HepG2 (cell line): ENCODE data around the gene SH3BGR. TPM values are rescaled to one million over a fixed set of nuclear protein-coding genes. Genes with fewer than 3 reads are reported as not detected.

Source experiments
- ASH2L ChIP-seq: fragments of 300-600, 200-600 bp; sonication (generic); IDR thresholded peaks from 2 replicates; pipeline ENCODE4 v1.7.0; 2017; ENCODE audit warnings: low read depth, mild to moderate bottlenecking, moderate library complexity, mixed read lengths, low read length; ENCODE audit not compliant: insufficient read length
- CEBPZ ChIP-seq: IDR thresholded peaks from 2 replicates; pipeline ENCODE4 v1.6.1; 2012; ENCODE audit warnings: low read length, improper control_type of control experiment
- HNF1B ChIP-seq: sonication (generic); formaldehyde crosslinking; IDR thresholded peaks from 2 replicates; pipeline ENCODE4 v1.5.1; 2020; ENCODE audit warnings: mild to moderate bottlenecking, moderate library complexity, missing genetic modification reagents
- KDM2A ChIP-seq: sonication (generic); formaldehyde crosslinking; IDR thresholded peaks from 2 replicates; pipeline ENCODE4 v1.4.0; 2020; ENCODE audit warnings: low read depth, missing genetic modification reagents, borderline replicate concordance
- KLF9 ChIP-seq: IDR thresholded peaks from 2 replicates; pipeline ENCODE4 v1.6.1; 2016; ENCODE audit warnings: low read depth
- LBX2 ChIP-seq: sonication (generic); formaldehyde crosslinking; IDR thresholded peaks from 2 replicates; pipeline ENCODE4 v1.5.0; 2020; ENCODE audit warnings: missing genetic modification reagents, mild to moderate bottlenecking, borderline replicate concordance
- STAT6 ChIP-seq: sonication (generic); formaldehyde crosslinking; IDR thresholded peaks from 2 replicates; pipeline ENCODE4 v1.4.0; 2020; ENCODE audit warnings: missing genetic modification reagents, mild to moderate bottlenecking, borderline replicate concordance
- TCF7L2 ChIP-seq: IDR thresholded peaks from 2 replicates; pipeline ENCODE4 v1.6.1; 2011; ENCODE audit warnings: mild to moderate bottlenecking, low read depth, low read length, moderate library complexity
- ZBTB4 ChIP-seq: sonication (generic); formaldehyde crosslinking; IDR thresholded peaks from 2 replicates; pipeline ENCODE4 v1.4.0; 2020; ENCODE audit warnings: missing genetic modification reagents, mild to moderate bottlenecking, borderline replicate concordance
- ZNF18 ChIP-seq: sonication (generic); formaldehyde crosslinking; IDR thresholded peaks from 2 replicates; pipeline ENCODE4 v1.8.0; 2022; ENCODE audit warnings: mild to moderate bottlenecking, missing genetic modification reagents; ENCODE audit not compliant: insufficient replicate concordance
- polyA plus RNA-seq, 8 experiments: library from polyadenylated mRNA; depleted of rRNA in 3 of 8; stranded (reverse) in 7 of 8; unstranded in 1 of 8; fragments of >200 nt; fragmentation: Illumina TruSeq in 4 of 8; extraction: Trizol in 4 of 8; gene quantifications; 2 replicates each; pipeline versions ENCODE4 v1.2.1 to v1.2.3, GENCODE V29; 2011 to 2016; ENCODE audit warnings: low read depth in 4 of 8, missing spikeins in 1 of 8, mixed read lengths in 1 of 8; ENCODE audit not compliant: insufficient read depth in 1 of 8
- total RNA-seq, 5 experiments: library from RNA; depleted of rRNA; stranded (reverse); fragments of >200 nt; fragmentation: Illumina TruSeq; extraction: Trizol; gene quantifications; 2 replicates each; pipeline ENCODE4 v1.2.3, GENCODE V29; 2016; ENCODE audit warnings: low read depth in 1 of 5

Gene SH3BGR
- total and polyA plus RNA-seq, 2 of the 13 experiments (the other 11 are each of a cell fraction or from before 2014, with no cell fraction given) = 0.48 TPM; not detected in 1

- TF ChIP-seq STAT6 (CRISPR knock-in tag) = no peak
- TF ChIP-seq TCF7L2 = no peak
- no peak for TF ChIP-seq HNF1B (CRISPR knock-in tag)
- TF ChIP-seq ZNF18 = no peak
- no peak for TF ChIP-seq KLF9 (CRISPR knock-in tag)
- no peak for TF ChIP-seq KDM2A (CRISPR knock-in tag)
- TF ChIP-seq ZBTB4 (CRISPR knock-in tag) = no peak
- no peak for TF ChIP-seq CEBPZ
- TF ChIP-seq LBX2 (CRISPR knock-in tag) = no peak
- TF ChIP-seq ASH2L = no peak
Observed at GRCh38 chr21:39527664-39528381, 76.1 kb downstream of the SH3BGR start (continued).
